ENCODE measurements around the gene ANKRD11. TPM values are rescaled to one million over a fixed set of nuclear protein-coding genes. Genes with fewer than 3 reads are reported as not detected.

ANKRD11 gene
- total RNA-seq, 4 donors from 2014 or later, result 75.6 to 183 (median 108) TPM

DNA sequence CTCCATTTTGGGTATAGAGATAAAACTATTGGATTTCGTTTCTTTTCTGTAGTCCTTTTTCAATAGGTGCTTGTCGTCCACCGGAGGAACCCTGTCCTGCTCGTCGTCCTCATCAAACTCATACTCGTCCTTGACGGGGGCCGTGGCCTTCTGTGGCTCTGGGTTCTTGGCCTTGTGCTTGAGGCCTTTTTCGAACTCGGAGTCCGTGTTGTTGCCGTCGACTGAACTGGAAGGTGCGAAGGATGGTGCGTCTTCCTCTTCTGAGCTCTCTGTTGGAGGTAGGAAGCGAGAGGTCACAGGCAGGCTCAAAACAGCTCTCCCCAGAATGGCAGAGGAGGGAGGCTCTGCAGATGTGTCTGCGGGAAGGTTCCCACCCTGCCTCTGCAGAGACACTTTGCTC, 205.0 kb downstream of the ANKRD11 start:
- WGBS, 2 donors, result 94 to 95% methylated on average over 17 of the region's 17 CpGs
- TF ChIP-seq, protein P1, sequence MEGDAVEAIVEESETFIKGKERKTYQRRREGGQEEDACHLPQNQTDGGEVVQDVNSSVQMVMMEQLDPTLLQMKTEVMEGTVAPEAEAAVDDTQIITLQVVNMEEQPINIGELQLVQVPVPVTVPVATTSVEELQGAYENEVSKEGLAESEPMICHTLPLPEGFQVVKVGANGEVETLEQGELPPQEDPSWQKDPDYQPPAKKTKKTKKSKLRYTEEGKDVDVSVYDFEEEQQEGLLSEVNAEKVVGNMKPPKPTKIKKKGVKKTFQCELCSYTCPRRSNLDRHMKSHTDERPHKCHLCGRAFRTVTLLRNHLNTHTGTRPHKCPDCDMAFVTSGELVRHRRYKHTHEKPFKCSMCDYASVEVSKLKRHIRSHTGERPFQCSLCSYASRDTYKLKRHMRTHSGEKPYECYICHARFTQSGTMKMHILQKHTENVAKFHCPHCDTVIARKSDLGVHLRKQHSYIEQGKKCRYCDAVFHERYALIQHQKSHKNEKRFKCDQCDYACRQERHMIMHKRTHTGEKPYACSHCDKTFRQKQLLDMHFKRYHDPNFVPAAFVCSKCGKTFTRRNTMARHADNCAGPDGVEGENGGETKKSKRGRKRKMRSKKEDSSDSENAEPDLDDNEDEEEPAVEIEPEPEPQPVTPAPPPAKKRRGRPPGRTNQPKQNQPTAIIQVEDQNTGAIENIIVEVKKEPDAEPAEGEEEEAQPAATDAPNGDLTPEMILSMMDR (IDR thresholded peaks at IDR 0.05), result no peak
- TF ChIP-seq POLR2A (IDR thresholded peaks at IDR 0.05), result no peak
- no peak overlapping the region for H3K4me3 ChIP-seq (ENCODE audit: low read depth, poor library complexity, severe bottlenecking)
- DNase-seq (ENCODE audit: low spot score in 2 of 2), result no peak
- intact Hi-C loops (cut with DNase I; ENCODE audit: low total_unique reads), result no loop called here

DNA sequence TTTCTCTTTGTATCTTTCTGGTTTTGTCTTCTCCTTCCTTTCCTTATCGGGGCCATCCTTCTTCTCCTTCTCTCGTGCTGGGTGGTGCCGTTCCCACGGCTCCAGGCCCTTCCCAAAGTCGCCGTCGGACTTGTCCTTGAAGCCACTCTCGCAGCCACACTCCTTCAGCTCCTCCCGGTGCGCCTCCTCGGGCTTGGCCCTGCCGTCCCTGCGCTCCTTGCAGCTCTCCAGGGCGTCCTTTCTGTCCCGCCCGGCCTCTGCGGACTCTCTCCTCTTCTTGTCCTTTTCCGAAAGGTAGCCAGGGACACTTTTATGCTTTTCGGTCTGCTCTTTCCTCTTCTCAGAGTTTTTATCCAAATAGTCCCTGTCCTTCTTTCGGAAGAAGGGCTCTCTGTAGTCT, 206.9 kb downstream of the ANKRD11 start:
- DNase-seq (ENCODE audit: low spot score in 2 of 2), result no peak
- intact Hi-C loops (cut with DNase I; ENCODE audit: low total_unique reads), result no loop called here
- 84 to 88% methylated on average over 20 of the region's 20 CpGs for WGBS, 2 donors
- TF ChIP-seq POLR2A (IDR thresholded peaks at IDR 0.05), result no peak
- TF ChIP-seq, protein P1 (IDR thresholded peaks at IDR 0.05), result no peak
- no peak overlapping the region for H3K4me3 ChIP-seq (ENCODE audit: low read depth, poor library complexity, severe bottlenecking)

DNA sequence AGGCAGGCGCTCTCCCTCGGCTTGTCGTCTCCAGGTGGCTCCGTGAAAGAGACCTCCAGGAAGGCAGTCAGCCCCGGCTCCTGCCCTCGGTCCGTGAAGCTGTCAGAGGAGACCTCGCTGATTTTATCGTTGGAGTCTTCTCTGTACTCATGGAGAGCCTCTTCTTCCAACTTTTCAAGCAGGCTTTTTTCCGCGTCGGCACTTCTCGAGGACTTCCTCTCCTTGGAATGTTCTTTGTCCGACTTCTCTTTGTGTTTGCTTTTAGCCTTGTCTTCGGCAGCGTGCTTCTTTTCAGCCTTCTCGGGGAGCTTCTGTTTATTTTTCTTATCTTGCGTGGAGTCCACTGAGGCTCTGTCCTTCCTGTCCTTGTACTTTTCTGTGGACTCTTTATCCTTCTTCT, 207.8 kb downstream of the ANKRD11 start:
- H3K4me3 ChIP-seq (ENCODE audit: low read depth, poor library complexity, severe bottlenecking), result no peak overlapping the region
- 96 to 97% methylated on average over 18 of the region's 18 CpGs for WGBS, 2 donors
- no peak for DNase-seq (ENCODE audit: low spot score in 2 of 2)
- intact Hi-C loops (cut with DNase I; ENCODE audit: low total_unique reads), result no loop called here
- no peak for TF ChIP-seq POLR2A (IDR thresholded peaks at IDR 0.05)
- TF ChIP-seq, protein P1 (IDR thresholded peaks at IDR 0.05), result no peak

DNA sequence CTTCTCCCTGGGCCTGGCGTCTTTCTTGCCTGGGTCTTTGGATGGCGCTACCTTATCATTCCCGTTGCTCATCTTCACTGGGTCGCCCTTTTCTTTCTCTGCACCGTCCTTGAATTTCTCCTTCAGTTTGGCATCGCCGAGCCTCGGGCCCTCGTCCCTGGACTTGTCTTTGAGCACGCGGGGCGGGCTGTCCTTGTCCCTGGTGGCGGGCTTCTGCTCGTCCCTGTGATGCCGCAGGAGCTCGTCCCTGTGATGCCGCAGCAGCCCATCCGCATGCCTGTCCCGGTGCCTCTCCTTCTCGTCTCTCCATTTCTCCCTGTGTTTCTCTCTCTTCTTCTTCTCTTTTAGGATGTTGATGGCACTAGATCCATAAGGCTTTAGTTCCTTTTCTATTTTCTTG, 208.5 kb downstream of the ANKRD11 start:
- TF ChIP-seq, protein P1 (IDR thresholded peaks at IDR 0.05), result no peak
- no peak for TF ChIP-seq POLR2A (IDR thresholded peaks at IDR 0.05)
- WGBS, 2 donors, result 95 to 97% methylated on average over 20 of the region's 20 CpGs
- intact Hi-C loops (cut with DNase I; ENCODE audit: low total_unique reads), result no loop called here
- no peak for DNase-seq (ENCODE audit: low spot score in 2 of 2)
- no peak overlapping the region for H3K4me3 ChIP-seq (ENCODE audit: low read depth, poor library complexity, severe bottlenecking)

DNA sequence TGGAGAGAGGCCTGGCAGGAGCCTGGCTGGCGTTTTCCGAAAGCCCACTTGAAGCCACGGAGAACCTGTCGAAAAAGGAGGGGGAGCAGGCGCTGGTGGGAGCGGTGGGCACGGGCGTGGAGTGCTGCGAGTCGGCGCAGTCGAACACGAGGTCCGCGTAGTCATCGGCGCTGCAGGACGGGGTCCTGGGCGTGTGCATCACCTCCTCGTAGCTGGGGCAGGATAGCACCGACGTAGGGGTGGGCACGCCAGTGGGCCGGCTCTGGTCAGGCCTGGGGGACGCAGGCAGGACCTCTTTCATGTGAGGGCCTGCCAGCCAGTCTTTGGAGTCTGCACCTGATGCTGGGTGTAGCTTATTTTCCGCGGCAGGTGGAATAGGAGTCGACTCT, 209.2 kb downstream of the ANKRD11 start:
- no peak for TF ChIP-seq POLR2A (IDR thresholded peaks at IDR 0.05)
- TF ChIP-seq, protein P1 (IDR thresholded peaks at IDR 0.05), result no peak
- no peak for DNase-seq (ENCODE audit: low spot score in 2 of 2)
- intact Hi-C loops (cut with DNase I; ENCODE audit: low total_unique reads), result no loop called here
- no peak overlapping the region for H3K4me3 ChIP-seq (ENCODE audit: low read depth, poor library complexity, severe bottlenecking)
- 97% methylated on average over 28 of the region's 28 CpGs for WGBS, 2 donors

DNA sequence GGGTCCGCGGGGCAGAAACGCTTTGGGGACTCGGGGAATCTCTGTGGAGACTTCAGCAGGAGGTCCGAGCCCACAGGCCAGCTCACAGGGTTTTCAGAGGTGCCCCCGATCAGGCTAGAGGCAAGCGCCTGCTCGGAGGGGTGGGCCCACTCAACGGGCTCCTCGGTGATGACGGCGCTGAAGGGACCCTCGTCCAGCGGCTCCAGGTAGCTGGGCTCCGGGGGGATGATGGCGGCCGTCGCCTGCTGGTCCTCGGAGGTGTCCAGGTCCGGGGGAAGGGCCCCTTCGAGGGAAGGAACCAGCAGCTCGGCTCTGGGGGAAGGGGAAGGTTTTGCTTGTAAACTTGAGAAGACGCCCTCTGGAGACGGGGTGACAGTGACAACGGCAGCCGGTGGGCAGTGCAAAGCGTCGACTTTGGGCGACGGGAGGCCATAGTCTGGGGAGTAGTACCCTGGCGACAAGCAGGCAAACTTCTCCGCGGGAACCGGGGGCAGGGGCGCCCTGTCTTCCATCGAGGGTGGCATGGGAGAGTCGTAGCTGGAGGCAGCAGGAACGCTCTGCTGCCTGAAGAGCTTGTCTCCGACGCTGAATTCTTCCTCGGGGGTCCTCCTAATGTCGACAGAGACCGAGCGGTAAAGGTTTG, 209.7 kb downstream of the ANKRD11 start:
- no peak for TF ChIP-seq POLR2A (IDR thresholded peaks at IDR 0.05)
- TF ChIP-seq, protein P1 (IDR thresholded peaks at IDR 0.05), result no peak
- WGBS, 2 donors, result 91 to 94% methylated on average over 42 to 44 of the region's 44 CpGs
- intact Hi-C loops (cut with DNase I; ENCODE audit: low total_unique reads), result no loop called here
- no peak for DNase-seq (ENCODE audit: low spot score in 2 of 2)
- no peak overlapping the region for H3K4me3 ChIP-seq (ENCODE audit: low read depth, poor library complexity, severe bottlenecking)
